Measurements from ENCODE around the gene MUSTN1.

DNA sequence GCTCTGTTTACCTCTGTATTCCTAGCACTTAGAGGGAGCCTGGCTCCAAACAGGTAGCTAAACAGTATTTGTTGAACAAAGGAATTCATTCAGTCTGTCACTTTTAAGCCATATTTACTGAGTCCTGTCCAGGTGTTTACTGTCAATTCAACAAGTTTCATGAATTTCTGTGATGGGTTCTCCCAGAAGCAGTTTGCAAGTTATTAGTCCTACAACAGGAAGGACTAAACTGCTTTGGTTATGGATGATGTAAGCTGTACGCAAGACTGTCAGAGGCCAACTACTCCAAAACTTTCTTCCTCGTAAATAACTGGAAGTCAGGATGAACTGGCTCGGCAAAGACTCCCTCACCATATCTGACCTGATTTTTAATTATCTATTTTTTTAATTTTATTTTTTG lies 37.4 kb upstream of the MUSTN1 start:
- no peak for TF ChIP-seq ZNF274 (IDR thresholded peaks at IDR 0.05; ENCODE audit: low read depth, low read length)
- no peak for TF ChIP-seq SUZ12 (IDR thresholded peaks at IDR 0.05; ENCODE audit: extremely low read depth, insufficient read depth, insufficient read length)

Data from NT2/D1 (cell line).